Keratinocyte (primary cell): ENCODE results near the gene PEAK3. TPM values are rescaled to one million over a fixed set of nuclear protein-coding genes. Genes with fewer than 3 reads are reported as not detected.

Experiments used
- DNase-seq: peaks from one replicate; pipeline ENCODE4 v3.0.0-alpha.2; 2011; ENCODE audit warnings: low read depth, missing footprints, low spot score
- FAIRE-seq: peaks from 2 replicates; lab custom pipeline; 2011; peaks lifted over from hg19 to GRCh38; lab: Jason Lieb, UNC
- H2AFZ ChIP-seq: 2 replicates; pipeline ENCODE4 v1.6.0; 2012; ENCODE audit warnings: low read length, control low read depth, inconsistent platforms; ENCODE audit not compliant: control insufficient read depth
- H3K27ac ChIP-seq: 2 replicates; pipeline ENCODE4 v1.5.1; 2011; ENCODE audit warnings: low read length; ENCODE audit not compliant: control insufficient read depth, insufficient read depth
- H3K27me3 ChIP-seq: 3 replicates; pipeline ENCODE4 v1.6.0; 2011; ENCODE audit warnings: low read length; ENCODE audit not compliant: control insufficient read depth, insufficient read depth; ENCODE audit errors: extremely low read depth
- H3K36me3 ChIP-seq, 2 experiments: 2 replicates in 1 of 2; 3 replicates in 1 of 2; pipeline ENCODE4 v1.5.1; 2011; ENCODE audit warnings: low read length in 2 of 2, mild to moderate bottlenecking in 1 of 2; ENCODE audit not compliant: control insufficient read depth in 2 of 2, insufficient read depth in 2 of 2; ENCODE audit errors: extremely low read depth in 1 of 2
- H3K4me1 ChIP-seq: 3 replicates; pipeline ENCODE4 v1.5.1; 2011; ENCODE audit warnings: low read length; ENCODE audit not compliant: control insufficient read depth, insufficient read depth; ENCODE audit errors: extremely low read depth
- H3K4me2 ChIP-seq: 3 replicates; pipeline ENCODE4 v1.6.0; 2011; ENCODE audit warnings: low read depth, low read length; ENCODE audit not compliant: control insufficient read depth, insufficient read depth; ENCODE audit errors: extremely low read depth
- H3K4me3 ChIP-seq, 3 experiments: fragments of 200-600 bp in 1 of 3; sonication (generic) in 1 of 3; 2 replicates in 2 of 3; 3 replicates in 1 of 3; pipeline ENCODE4 v1.5.1; 2011 to 2016; ENCODE audit warnings: low read length in 3 of 3, mild to moderate bottlenecking in 3 of 3, control low read depth in 2 of 3, inconsistent platforms in 1 of 3, low read depth in 1 of 3, mixed read lengths in 1 of 3, mixed run types in 1 of 3, moderate library complexity in 1 of 3; ENCODE audit not compliant: control insufficient read depth in 2 of 3, insufficient read depth in 2 of 3; ENCODE audit errors: extremely low read depth in 1 of 3
- H3K79me2 ChIP-seq: 2 replicates; pipeline ENCODE4 v1.6.0; 2012; ENCODE audit warnings: low read length; ENCODE audit not compliant: control insufficient read depth, insufficient read depth
- H3K9ac ChIP-seq: 3 replicates; pipeline ENCODE4 v1.6.0; 2011; ENCODE audit warnings: low read length; ENCODE audit not compliant: control insufficient read depth, insufficient read depth; ENCODE audit errors: extremely low read depth
- H3K9me1 ChIP-seq: 3 replicates; pipeline ENCODE4 v1.6.0; 2011; ENCODE audit warnings: low read length; ENCODE audit not compliant: control insufficient read depth, insufficient read depth; ENCODE audit errors: extremely low read depth
- H3K9me3 ChIP-seq: 2 replicates; pipeline ENCODE4 v1.5.1; 2012; ENCODE audit warnings: low read depth, low read length; ENCODE audit not compliant: control insufficient read depth
- H4K20me1 ChIP-seq: 3 replicates; pipeline ENCODE4 v1.6.0; 2011; ENCODE audit warnings: low read length; ENCODE audit not compliant: control insufficient read depth, insufficient read depth; ENCODE audit errors: extremely low read depth
- CTCF ChIP-seq, 3 experiments: IDR thresholded peaks in 1 of 3; conservative IDR thresholded peaks in 1 of 3; optimal IDR thresholded peaks in 1 of 3; 2 replicates in 2 of 3; 3 replicates in 1 of 3; pipeline versions ENCODE3 to v1.5.1; 2011; ENCODE audit warnings: low read length in 3 of 3, mild to moderate bottlenecking in 3 of 3, moderate library complexity in 2 of 3, control low read depth in 1 of 3, inconsistent platforms in 1 of 3; ENCODE audit not compliant: insufficient read depth in 2 of 3; ENCODE audit errors: extremely low read depth in 1 of 3
- EZH2 ChIP-seq: IDR thresholded peaks from one replicate; pipeline ENCODE4 v1.6.1; 2012; ENCODE audit warnings: inconsistent platforms, mild to moderate bottlenecking, low read length, moderate library complexity
- dilution Hi-C: fragments of 300-500 bp; cut with MboI; formaldehyde crosslinking; loops from one replicate; pipeline ENCODE4 v1.7.0; 2020; ENCODE audit warnings: low sequenced_read_pairs; ENCODE audit not compliant: extremely low pct_ligation_motif_present
- polyA plus RNA-seq, 5 experiments: library from polyadenylated mRNA; depleted of rRNA in 3 of 5; stranded (reverse) in 3 of 5; stranded (forward) in 1 of 5; unstranded in 1 of 5; fragments of >200 nt; gene quantifications; 1 replicate in 1 of 5; 2 replicates in 3 of 5; 3 replicates in 1 of 5; pipeline versions ENCODE4 v1.2.1 to v1.2.3, GENCODE V29; 2011 to 2012; ENCODE audit warnings: missing spikeins in 2 of 5, low read depth in 1 of 5, low replicate concordance in 1 of 5

PEAK3 gene
- polyA plus RNA-seq, 1 donor (not counting 4 experiments of a cell fraction or from before 2014, with no cell fraction given) = not detected

- peaks cover 13 to 16% of the 10 kb centered on the region in 2 experiments for H3K36me3 ChIP-seq
- H3K4me3 ChIP-seq = no peak overlapping the region
- DNase-seq (no peak), FAIRE-seq (no peak)
- no peaks in the 10 kb centered on the region for H3K27me3 ChIP-seq
- H3K9ac ChIP-seq = no peak overlapping the region
- H3K4me2 ChIP-seq = no peak overlapping the region
- dilution Hi-C loops = no loop called here
- no peak overlapping the region for H2AFZ ChIP-seq
- H4K20me1 ChIP-seq = peaks cover 26% of the 10 kb centered on the region
- no peaks in the 10 kb centered on the region for H3K9me1 ChIP-seq
- H3K9me3 ChIP-seq = no peaks in the 10 kb centered on the region
- H3K79me2 ChIP-seq = peaks cover 30% of the 10 kb centered on the region
- no peak for TF ChIP-seq CTCF (optimal IDR thresholded peaks at IDR 0.05 in 1 of 3, IDR thresholded peaks at IDR 0.05 in 1 of 3, conservative IDR thresholded peaks at IDR 0.05 in 1 of 3; ENCODE audit: extremely low read depth in 1 of 3, insufficient read depth in 2 of 3, low read length in 3 of 3)
- TF ChIP-seq EZH2 = no peak
- H3K27ac ChIP-seq = no peak overlapping the region
- H3K4me1 ChIP-seq = peaks cover 15% of the 10 kb centered on the region
Observed at GRCh38 chr19:2275588-2276428, 6.2 kb downstream of the PEAK3 start.

- FAIRE-seq (no peak), DNase-seq (no peak)
- Histone ChIP-seq H3K9me1 (no peaks in the 10 kb centered on the region), H2AFZ (no peak overlapping the region), H3K9me3 (no peaks in the 10 kb centered on the region), H3K9ac (no peak overlapping the region), H3K4me3 (no peak overlapping the region), H3K36me3 (peaks cover 13 to 16% of the 10 kb centered on the region in 2 experiments), H3K4me1 (peaks cover 15% of the 10 kb centered on the region), H3K4me2 (no peak overlapping the region), H3K27ac (no peak overlapping the region), H3K27me3 (no peaks in the 10 kb centered on the region), H3K79me2 (peaks cover 37% of the 10 kb centered on the region), H4K20me1 (peaks cover 27% of the 10 kb centered on the region)
- dilution Hi-C loops = no loop called here
- TF ChIP-seq EZH2 (no peak), CTCF (optimal IDR thresholded peaks at IDR 0.05 in 1 of 3, IDR thresholded peaks at IDR 0.05 in 1 of 3, conservative IDR thresholded peaks at IDR 0.05 in 1 of 3; ENCODE audit: extremely low read depth in 1 of 3, insufficient read depth in 2 of 3, low read length in 3 of 3) (peak; percentile 67 to 78 (median 73))
Observed at GRCh38 chr19:2274931-2275535, 6.9 kb downstream of the PEAK3 start.
